Activated CD4-positive, alpha-beta T cell treated with anti-CD3 and anti-CD28 coated beads for 4 hours (primary cell): ENCODE results near the gene GFRA3.
A peak's percentile ranks its signal among the peaks of the same experiment; 100 is the strongest.
"Not testable (repeated sequence)": the region's sequence is repeated elsewhere in the genome, so short reads cannot be mapped to it uniquely, and the experiment has no call there.

Source experiments
- DNase-seq, 2 donors: peaks; one replicate each; pipeline ENCODE4 v3.0.0-alpha.2; 2020

GFRA3 gene

GRCh38 chr5:138274189-138274853 lies at the start of gene GFRA3:
TSS of gene GFRA3 (minus strand) at chr5:138274621. CDS start at chr5:138274424, 197 bp downstream.
- DNase-seq = peak in 1 of 2 donors; percentile 1

- not testable (repeated sequence) for DNase-seq
These were observed 43.8 kb upstream of the GFRA3 start for GRCh38 chr5:138318211-138318610.

GRCh38 chr5:138316355-138316754 lies 41.9 kb upstream of the GFRA3 start:
- DNase-seq = no peak

GRCh38 chr5:138315751-138316278 lies 41.4 kb upstream of the GFRA3 start:
- no peak for DNase-seq

- no peak for DNase-seq
These were observed 31.4 kb upstream of the GFRA3 start for GRCh38 chr5:138305797-138306196.

GRCh38 chr5:138303372-138303771 lies 29.0 kb upstream of the GFRA3 start:
- no peak for DNase-seq

GRCh38 chr5:138289296-138289695 lies 14.9 kb upstream of the GFRA3 start:
- DNase-seq = no peak

- no peak for DNase-seq
These were observed 12.8 kb upstream of the GFRA3 start for GRCh38 chr5:138287246-138287645.

- DNase-seq = no peak
These were observed 8.7 kb upstream of the GFRA3 start for GRCh38 chr5:138282920-138283742.

- no peak for DNase-seq
These were observed 6.5 kb upstream of the GFRA3 start for GRCh38 chr5:138280915-138281314.

- DNase-seq = no peak
These were observed 2.1 kb upstream of the GFRA3 start for GRCh38 chr5:138276402-138277054.

GRCh38 chr5:138275895-138276294 lies 1.5 kb upstream of the GFRA3 start:
- no peak for DNase-seq

- no peak for DNase-seq
These were observed 960 bp upstream of the GFRA3 start for GRCh38 chr5:138275379-138275782.

- no peak for DNase-seq
These were observed 610 bp downstream of the GFRA3 start for GRCh38 chr5:138273834-138274188.

GRCh38 chr5:138272681-138273080 lies 1.7 kb downstream of the GFRA3 start:
- no peak for DNase-seq

- DNase-seq = no peak
These were observed 3.1 kb downstream of the GFRA3 start for GRCh38 chr5:138271281-138271680.

- DNase-seq = no peak
These were observed 10.2 kb downstream of the GFRA3 start for GRCh38 chr5:138264183-138264582.

- DNase-seq = no peak
These were observed 10.8 kb downstream of the GFRA3 start for GRCh38 chr5:138263581-138263980.

GRCh38 chr5:138258704-138259292 lies 15.6 kb downstream of the GFRA3 start:
- DNase-seq = no peak

GRCh38 chr5:138257583-138257982 lies 16.8 kb downstream of the GFRA3 start:
- DNase-seq = no peak

- DNase-seq = no peak
These were observed 21.5 kb downstream of the GFRA3 start for GRCh38 chr5:138252944-138253343.

- not testable (repeated sequence) for DNase-seq
These were observed 26.6 kb downstream of the GFRA3 start for GRCh38 chr5:138247800-138248199.

- no peak for DNase-seq
These were observed 27.6 kb downstream of the GFRA3 start for GRCh38 chr5:138246822-138247221.
